ENCODE measurements around the gene JAZF1.

JAZF1 gene

DNA sequence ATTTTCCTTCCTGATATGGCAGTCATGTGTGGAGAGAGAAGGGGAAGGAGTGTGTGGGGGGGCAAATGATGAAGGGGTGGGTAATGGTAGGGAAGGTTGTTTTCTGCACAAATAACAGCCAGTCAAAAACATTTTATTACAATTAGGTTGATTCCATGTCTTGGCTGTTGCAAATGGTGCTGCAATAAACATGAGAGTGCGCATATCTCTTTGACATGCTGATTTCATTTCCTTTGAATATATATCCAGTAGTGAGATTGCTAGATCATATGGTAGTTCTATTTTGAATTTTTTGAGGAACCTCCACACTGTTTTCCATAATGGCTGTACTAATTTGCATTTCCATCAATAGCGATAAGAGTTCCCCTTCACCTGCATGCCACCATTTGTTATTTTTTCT lies 10.6 kb upstream of the JAZF1 start:
- DNase-seq, result no peak

DNA sequence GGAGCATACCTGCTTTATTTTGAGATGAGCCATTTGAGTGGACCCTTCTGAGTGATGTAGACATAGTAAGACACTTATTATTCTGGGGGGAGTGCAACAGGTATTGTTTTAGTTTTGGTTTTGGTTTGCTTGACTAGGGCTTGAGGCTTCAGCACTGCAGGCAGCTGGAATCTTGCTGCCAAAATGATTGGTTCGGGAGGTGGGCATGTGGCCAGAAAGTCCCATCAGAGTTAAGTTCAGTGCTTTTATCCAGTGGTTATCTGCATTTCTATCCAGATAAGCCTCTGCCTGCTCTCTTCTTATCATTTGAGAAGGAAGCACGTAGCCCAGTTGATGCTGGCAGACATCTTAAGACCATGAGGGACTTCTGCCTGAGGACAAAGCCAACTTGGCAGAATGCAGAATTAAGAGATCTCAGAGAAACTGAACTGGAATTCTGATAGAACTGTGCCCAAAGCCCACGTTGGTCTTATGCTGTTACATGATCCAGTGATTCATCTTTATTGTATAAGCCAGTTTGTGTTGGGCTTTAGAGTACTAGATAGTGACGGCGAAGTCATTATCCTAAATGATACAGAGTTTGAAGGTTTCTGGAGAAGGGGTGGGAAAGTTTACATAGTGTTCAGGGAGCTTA lies 9.6 kb upstream of the JAZF1 start:
- no peak for DNase-seq

DNA sequence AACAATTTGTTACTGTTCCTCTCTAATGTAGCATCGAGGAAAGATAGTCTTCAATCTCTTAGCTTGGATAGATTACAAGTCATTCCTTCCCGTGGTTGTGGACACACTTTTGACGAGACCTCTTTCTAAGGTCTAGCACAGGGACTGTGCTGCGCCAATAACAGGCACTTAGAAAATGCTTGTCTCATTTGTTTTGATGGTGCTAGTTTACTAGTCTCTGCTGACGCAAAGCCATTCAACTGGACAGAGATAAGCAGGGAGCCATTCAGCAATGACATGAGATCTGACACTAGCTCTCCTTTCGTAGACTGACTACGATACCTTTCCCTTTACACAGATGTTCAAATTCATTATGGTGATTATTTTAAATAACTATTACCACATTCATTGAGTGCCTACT lies 6.4 kb upstream of the JAZF1 start:
- DNase-seq, result no peak

DNA sequence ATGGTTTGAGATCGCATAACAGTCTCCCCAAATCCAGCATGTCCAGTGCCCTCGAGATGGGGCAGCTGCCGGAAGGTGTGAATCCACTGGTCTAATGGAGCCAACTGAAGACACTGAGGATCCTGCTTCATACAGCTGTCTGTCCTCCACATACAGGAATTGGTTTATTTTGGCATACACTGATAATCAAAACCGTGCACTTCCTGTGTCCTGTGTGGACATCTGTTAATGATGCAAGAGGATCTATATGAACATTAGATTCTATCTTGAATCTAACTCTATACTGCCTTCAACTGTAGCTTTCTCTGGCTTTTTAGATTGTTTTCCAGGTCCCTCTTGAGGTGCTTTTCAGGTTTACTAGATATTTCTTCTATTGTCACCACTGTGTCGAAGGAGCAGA lies 3.0 kb upstream of the JAZF1 start:
- no peak for DNase-seq

DNA sequence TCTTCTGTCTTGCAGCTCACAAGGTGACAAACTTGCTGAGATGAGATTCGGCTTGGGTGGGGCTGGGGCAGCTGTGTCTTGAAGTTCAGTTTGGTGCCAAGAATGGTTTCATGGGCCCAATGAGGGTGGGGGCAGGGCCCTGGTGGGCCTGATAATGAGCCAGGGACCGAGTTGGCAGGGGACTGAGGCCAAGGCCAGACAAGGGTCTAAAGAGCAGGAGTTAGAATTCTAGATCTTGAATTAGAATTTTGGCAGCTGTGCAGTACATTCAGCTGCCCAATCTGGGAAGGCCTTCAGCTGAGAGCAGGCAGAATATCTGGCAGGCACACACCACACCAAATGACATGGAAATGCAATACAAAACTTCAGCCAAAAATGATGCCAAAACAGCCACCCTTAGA lies 1.5 kb upstream of the JAZF1 start:
- DNase-seq, result no peak

DNA sequence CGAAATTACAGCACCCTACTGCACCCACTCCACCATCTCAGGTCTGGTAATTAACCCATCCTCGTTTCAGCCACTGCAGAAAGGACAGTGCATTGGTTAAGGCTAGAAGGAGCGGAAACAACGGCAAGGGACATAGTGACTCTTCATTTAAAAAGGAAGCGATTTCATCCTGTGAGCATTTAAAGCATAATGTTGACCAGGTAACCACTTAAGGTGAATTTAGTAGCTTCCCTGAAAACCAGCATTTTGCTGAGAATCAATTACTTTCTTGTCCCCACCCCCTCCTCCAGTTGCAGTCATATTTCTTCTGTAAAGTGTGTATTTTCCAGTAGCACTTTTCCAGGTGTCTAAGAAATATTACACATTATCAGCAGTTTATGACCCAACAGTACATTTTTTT lies 821 bp upstream of the JAZF1 start:
- no peak for DNase-seq

DNA sequence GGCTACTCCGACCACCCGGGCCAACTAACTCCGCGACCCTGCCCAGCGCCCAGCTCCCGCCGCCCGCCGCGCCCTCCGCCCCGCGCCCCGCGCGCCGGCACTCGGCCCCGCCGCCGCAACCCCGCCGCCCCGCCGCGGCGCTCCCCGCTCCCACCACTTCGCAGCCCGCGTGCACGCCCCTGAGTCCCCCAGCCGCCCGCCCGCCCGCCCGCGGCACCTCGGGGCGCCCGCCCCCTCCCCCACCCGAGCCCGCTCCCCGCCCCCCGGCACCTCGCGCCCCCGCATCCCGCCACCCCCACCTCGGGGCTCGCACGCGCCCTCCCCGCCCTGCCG lies 598 bp downstream of the JAZF1 start:
- DNase-seq, result no peak

DNA sequence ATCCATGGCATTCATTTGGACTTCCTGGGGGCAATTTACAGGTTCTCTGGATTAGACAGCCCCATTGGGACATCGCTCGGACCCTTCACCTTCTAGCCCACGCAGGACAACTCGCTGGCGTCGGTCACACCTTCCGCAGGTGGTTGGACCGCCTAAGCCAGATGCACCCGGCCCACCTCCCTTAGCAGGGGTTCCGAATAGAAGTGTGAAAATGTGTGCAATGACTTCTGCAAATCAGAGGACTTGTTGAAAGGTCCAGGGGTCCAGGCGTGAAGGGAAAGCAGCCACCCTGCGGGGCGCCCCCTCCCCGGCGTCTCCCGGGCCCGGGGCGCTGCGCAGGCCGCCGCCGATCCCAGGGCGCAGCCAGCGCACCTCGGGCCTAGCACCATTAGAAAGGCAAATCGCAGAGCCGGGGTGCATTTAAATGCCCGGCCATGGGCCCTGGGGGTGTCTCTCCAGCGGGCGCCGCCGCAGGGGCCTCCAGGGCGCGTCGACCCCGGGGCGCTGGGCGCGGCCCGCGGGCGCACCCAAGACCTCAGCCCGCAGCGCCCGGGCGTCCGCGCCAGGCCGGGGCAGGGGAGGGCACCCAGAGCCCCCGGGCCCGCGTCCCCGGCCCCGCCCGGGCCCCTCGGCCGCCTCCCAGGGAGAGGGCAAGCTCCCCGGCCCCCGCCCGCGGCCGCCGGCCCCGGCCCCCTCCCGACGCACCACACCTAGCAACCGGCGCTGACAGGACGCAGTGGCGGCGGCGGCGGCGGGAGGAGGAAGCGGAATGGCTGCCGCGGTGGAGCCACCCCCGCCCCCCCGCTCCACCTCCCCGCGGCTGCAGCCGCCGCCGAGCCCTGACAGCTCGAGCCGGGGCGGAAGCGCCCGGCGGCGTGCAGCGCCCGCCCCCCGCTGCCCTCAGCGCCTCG lies 1.2 kb downstream of the JAZF1 start:
- peak; percentile 71 for DNase-seq

DNA sequence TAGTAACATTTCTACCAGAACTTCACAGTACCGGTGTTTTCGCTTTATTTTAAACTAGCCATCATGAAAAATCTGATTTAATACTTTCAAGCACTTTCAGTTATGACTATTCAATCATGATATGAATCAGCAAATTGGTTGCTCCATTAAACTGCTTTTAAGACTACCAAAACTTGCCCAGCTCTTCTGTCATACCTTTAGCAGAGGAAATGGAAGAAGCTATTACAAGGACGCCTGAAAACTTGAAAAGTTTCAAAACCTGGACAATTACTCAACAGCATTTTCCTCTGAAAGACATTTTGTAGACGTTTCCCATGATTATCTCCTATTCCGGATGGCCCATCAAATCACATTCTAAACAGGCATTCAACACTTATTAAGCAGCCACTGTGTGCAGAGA lies 2.0 kb downstream of the JAZF1 start:
- no peak for DNase-seq

DNA sequence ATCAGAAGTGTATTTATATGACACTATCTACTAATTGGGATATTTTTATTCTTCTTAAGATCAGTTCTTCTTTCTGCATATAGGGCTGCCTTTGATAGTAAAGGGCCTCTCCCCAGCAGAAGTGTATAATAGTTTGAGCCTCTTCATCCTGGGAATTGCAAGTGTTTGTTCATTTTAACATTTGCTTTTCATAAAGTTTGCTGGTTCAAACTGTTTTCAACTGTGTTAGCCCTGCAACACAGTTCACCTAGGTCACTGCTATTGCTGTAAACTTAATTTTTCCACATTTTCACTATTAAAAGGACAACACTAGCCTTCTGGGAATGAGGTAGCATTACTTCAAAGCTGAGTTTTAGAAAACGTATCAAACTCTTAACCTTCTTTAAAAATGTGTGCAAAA lies 2.8 kb downstream of the JAZF1 start:
- no peak for DNase-seq

DNA sequence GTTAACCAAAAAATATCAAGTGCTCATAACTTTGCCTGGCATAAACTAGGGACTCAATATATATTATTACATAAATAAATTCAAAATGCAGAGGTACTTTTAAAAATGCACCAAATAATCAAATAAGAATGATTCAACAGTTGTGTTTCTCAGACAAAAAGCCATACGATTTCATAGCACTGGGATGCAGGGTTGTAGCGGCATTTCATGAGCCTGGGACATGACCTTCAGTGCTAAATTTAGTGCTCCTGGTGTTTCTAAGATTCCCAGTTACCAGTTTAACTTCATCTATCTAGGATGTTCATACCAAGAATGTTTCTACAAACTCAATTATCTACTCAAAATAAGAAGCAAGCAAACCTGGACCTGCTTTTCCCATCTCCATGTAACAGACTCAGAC lies 4.0 kb downstream of the JAZF1 start:
- no peak for DNase-seq

DNA sequence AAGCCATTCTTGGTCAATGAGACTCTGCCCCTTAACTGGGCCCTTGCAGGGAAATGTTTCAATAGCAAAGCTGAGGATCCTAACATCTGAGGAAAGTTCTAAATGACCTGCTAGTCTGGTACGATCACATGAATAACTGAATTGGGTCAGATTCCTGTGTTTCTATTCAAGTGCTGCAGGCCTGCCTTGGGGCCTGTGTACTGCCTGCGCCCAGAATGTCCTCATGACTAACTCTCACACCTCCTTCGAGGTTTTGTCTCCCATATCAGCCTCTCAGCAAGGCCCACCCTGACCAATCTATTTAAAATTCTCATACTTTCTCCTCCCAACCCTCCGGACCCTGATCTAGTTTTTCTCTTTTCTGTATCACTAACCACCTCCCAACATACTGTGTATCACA lies 4.4 kb downstream of the JAZF1 start:
- no peak for DNase-seq

DNA sequence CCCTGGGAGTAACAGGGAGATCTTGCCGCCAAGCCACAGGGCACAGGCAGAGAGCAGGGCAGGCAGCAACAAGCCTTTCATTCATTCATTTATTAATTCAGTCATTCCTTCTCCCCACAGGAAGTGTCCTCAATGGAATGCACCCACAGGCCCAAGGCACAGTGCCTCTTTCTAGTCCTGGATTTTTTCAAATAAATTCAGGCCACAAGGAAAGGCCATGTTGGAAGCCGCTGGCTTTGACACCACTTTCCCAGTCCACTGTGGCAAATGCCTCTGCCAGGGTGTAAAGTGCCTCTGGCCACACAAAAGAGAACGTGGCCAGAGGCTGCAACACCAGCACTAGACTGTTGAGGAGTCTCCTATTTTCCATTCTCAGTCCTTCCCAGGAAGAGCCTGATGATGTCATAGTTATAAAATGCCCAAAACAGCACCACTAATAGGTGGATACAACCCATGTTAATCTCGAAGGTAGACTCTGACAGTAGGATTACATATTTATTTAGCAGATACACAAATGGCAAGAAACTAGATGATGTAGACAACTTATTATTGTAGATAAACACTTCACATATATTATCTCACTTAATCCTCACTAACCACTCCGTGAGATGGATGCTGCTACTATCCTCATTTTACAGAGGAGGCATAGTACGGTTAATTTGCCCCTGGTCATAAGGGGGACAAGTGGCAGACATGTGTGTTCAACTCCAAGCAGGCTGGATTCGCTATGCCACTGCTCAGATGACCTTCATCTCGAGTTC lies 5.5 kb downstream of the JAZF1 start:
- DNase-seq, result no peak

DNA sequence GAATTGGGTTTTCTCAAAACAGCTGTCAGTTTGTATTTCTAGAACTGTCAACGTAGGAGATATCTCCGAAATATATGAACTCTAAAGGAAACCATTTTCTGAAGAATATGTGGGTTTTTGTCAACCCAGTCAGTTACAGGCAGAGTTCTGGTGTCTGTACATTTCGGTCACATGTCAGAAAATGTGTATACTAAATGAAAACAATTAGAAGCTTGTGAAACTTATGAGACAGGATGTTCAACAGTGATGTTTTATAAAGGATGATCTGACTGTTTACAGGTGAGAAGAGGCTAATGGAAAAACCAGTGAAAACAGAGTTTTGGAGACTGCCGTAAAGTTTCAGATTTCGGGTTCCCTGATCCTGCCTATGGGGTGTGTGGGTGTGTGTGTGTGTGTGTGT lies 6.2 kb downstream of the JAZF1 start:
- DNase-seq, result no peak

DNA sequence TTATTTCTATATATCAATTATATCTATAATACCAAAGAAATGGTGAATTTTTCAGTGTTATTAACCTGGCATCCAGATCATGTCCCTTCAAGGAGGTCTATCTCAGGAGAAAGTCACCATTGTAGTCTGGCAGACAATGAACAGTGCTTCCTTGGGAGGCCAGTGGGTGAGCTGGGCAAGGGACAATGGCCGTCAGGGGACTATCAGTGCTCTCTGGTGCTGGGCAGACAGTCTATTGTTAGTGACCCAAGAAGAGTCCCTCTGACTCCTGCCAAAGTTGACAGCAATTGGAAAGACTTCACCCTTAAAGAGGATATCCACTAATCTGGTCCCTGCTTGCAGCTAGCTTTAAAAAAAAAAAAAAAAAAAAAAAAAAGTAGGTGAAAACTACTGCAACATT lies 7.1 kb downstream of the JAZF1 start:
- no peak for DNase-seq

DNA sequence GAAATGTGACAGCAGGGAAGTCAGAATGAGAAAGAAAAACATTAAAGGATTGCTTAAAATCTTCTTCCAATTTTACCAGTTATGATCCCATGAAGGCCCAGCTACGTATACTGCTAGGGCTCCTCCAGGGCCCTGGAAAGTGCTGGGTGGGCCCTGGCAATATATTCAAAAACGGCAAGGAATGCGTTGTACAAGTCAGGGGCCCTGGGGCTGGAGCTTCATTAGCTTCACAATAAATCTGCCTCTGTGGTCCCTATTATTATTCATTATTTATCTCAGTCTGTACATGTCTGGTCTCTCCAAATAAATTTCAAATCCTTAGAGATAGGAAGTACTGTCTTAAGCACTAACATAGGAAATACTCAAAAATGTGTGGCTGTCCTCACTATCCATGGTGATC lies 7.6 kb downstream of the JAZF1 start:
- no peak for DNase-seq

DNA sequence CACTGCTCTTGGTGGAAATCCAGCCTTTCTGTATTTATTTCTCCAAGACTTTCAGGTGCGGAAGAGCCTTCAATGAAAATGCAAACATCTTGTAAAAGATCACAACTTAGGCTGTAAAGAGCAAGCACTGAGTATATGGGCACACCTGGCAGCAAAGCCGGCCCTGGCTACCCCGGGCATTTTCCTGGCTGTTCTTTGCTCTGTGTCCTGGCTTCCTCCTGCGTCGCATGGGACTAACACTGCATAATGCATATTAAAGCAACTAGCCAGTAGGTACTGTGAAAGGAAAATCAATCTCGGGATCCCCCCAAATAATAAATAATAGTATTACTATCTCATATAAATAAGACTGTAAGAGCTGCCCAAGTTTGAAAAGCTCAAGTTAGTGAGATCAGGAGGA lies 9.9 kb downstream of the JAZF1 start:
- DNase-seq, result no peak

DNA sequence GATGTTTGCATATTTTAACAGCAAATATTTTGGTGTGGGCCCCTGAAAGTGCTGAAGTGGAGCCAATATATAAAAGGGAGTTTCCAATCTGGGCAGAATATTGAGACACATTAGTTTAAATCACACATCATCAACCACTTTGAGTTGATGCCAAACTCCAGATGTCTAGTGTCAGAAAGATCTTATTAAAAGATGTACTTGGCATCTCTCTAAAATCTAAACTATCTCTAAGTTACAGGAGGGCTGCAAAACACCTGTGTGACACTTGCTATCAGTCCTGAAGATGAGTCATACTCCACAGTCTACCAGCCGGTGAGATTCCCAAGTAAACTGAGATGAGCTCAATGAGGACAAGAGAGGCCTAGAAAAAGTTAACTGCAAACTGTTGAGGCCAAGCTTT lies 11.4 kb downstream of the JAZF1 start:
- DNase-seq, result no peak

DNA sequence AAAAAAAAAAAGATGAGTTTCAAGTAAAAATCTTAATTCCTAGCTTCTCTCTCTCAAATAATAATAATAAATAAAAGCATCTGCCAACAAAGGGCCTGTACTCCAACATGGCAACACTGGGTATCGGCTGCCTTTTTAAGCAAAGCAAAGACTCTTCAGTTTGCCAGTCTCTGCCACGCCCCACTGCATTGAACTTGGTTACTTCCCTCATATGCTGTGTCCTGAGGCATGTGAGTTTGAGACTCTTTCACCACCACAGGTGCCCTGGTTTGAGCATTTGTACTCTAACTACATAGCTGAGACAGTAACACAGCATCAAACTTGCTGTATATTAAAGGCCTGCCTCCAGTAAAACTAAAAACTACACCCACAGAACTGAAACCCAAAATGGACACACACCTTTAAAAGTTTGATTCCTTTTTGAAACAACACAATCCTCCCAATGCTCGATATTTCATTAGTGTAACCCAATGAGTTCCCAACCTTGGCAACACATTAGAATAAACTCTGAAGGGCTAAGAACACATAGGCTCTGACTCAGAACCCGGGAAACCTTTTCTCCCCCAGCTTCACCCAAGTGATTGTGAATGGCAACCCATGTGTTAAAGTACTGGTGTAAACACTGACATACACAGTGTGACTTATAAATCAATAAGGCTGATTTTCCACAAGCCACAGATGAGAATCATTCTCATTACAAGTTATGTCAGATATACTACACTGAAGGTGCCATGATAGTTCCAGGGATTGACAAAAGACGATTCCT lies 12.0 kb downstream of the JAZF1 start:
- no peak for DNase-seq

DNA sequence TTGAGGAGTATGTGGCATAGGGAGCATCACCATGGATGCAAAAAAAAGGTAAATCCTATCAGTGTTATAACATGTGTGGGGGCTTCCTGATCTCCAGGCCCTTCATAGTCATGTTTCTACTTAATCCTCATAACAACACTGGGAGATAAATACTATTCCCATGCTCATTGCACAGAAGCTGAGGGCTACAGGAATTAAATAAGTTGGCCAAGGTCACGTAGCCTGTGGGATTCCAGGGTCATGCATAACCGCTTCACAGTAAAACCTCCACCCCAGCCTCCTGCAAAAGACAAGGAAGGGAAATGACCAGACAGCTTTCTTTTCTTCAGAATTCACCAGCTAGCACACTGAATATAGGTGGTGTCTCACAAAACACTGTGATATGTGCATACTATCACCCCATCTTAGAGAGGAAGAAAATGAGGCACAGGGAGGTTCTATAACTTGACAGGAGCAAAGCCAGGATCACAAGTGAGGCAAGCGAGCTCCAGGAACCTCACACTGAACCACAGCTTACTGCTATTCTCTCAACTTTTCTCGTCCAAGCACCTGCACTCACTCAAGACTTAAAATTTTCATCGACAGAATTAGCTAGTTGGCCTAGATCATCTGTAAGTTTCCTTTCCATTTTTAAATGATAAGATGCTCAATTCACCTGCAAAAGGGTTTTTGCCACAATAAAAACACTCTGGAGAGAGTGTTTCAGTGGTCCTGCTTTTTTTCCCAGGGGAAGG lies 13.4 kb downstream of the JAZF1 start:
- DNase-seq, result no peak

DNA sequence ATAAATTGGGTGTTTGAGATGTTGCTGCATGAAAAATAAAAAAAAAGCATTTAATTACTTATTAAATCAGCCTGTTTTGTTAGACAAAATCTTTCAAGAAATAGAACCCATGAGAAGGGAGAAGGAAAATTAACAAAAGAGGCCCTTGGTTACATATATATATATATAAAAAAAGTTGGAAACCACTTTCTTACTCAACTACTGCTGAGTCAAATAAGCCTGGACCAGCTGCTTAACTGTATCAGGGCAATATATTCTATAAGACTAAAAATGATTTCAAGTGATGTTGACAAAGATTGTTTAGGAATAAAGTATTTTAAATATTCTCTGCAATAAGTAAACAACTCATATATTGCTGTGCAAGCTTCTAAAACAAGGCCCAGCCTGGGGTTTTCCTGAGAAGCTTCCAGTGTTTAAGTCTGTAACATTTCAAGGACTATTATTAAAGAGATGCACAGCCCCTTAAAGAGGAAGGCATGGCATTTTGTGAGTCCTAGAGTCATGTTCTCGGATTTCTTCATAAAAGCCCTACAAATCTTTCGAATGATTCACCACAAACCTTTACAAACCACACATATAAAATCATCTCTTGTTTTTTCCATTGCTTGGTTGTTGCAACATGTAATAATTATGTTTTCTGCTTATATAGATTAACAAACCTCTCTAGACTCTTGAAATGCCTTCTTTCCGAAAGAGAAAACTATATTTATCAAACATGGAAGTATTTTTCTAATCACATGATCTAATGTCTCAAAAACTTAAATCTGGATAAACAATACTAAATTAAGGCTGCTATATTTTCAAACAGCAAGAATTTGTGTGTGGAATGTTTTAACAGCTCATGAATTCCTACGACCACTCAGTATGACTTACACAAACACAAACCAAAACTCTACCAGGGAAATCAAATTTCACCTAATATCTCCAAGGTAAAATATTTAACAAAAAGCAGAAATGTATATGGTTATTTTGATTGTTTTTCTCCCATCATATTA lies 14.3 kb downstream of the JAZF1 start:
- DNase-seq, result no peak
